Measurements from ENCODE around the gene TPRG1.

Gene TPRG1

GRCh38 chr3:189361103-189361835 is 189.5 kb downstream of the TPRG1 start:
- Mint-ChIP-seq H3K27ac (peak overlapping the region; percentile 8), H3K4me3 (no peak overlapping the region), H3K27me3 (ENCODE audit: low read depth) (no peaks in the 10 kb centered on the region), H3K9me3 (peaks cover 4% of the 10 kb centered on the region), H3K36me3 (ENCODE audit: low read depth) (peaks cover 21% of the 10 kb centered on the region), H3K4me1 (ENCODE audit: low read depth) (peaks cover 20% of the 10 kb centered on the region)
- DNase-seq (ENCODE audit: low spot score): no peak

- Mint-ChIP-seq H3K27me3 (ENCODE audit: low read depth) (no peaks in the 10 kb centered on the region), H3K4me3 (no peak overlapping the region), H3K4me1 (ENCODE audit: low read depth) (peaks cover 27% of the 10 kb centered on the region), H3K9me3 (peaks cover 4% of the 10 kb centered on the region), H3K27ac (no peak overlapping the region), H3K36me3 (ENCODE audit: low read depth) (peaks cover 25% of the 10 kb centered on the region)
- no peak for DNase-seq (ENCODE audit: low spot score)
Measured at GRCh38 chr3:189363590-189364255, 192.0 kb downstream of the TPRG1 start.

- H3K9me3 Mint-ChIP-seq: peaks cover 18% of the 10 kb centered on the region
- no peak overlapping the region for H3K27ac Mint-ChIP-seq
- peaks cover 34% of the 10 kb centered on the region for H3K36me3 Mint-ChIP-seq (ENCODE audit: low read depth)
- no peak for DNase-seq (ENCODE audit: low spot score)
- H3K4me3 Mint-ChIP-seq: no peak overlapping the region
- H3K27me3 Mint-ChIP-seq (ENCODE audit: low read depth): no peaks in the 10 kb centered on the region
- peaks cover 44% of the 10 kb centered on the region for H3K4me1 Mint-ChIP-seq (ENCODE audit: low read depth)
Measured at GRCh38 chr3:189365609-189366564, 194.1 kb downstream of the TPRG1 start.

GRCh38 chr3:189368384-189368783 is 196.6 kb downstream of the TPRG1 start:
- Mint-ChIP-seq H3K36me3 (ENCODE audit: low read depth) (peaks cover 21% of the 10 kb centered on the region), H3K27ac (no peak overlapping the region), H3K9me3 (peaks cover 14% of the 10 kb centered on the region), H3K27me3 (ENCODE audit: low read depth) (no peaks in the 10 kb centered on the region), H3K4me3 (no peak overlapping the region), H3K4me1 (ENCODE audit: low read depth) (peaks cover 45% of the 10 kb centered on the region)
- no peak for DNase-seq (ENCODE audit: low spot score)

- H3K27me3 Mint-ChIP-seq (ENCODE audit: low read depth): no peaks in the 10 kb centered on the region
- peaks cover 45% of the 10 kb centered on the region for H3K4me1 Mint-ChIP-seq (ENCODE audit: low read depth)
- H3K27ac Mint-ChIP-seq: no peak overlapping the region
- peaks cover 14% of the 10 kb centered on the region for H3K9me3 Mint-ChIP-seq
- H3K36me3 Mint-ChIP-seq (ENCODE audit: low read depth): peaks cover 26% of the 10 kb centered on the region
- DNase-seq (ENCODE audit: low spot score): no peak
- no peak overlapping the region for H3K4me3 Mint-ChIP-seq
Measured at GRCh38 chr3:189369636-189370035, 197.9 kb downstream of the TPRG1 start.

GRCh38 chr3:189372243-189372642 is 200.5 kb downstream of the TPRG1 start:
- H3K4me1 Mint-ChIP-seq (ENCODE audit: low read depth): peaks cover 40% of the 10 kb centered on the region
- peaks cover 35% of the 10 kb centered on the region for H3K9me3 Mint-ChIP-seq
- H3K27ac Mint-ChIP-seq: peak overlapping the region; percentile 73
- peaks cover 32% of the 10 kb centered on the region for H3K36me3 Mint-ChIP-seq (ENCODE audit: low read depth)
- H3K27me3 Mint-ChIP-seq (ENCODE audit: low read depth): no peaks in the 10 kb centered on the region
- no peak for DNase-seq (ENCODE audit: low spot score)
- H3K4me3 Mint-ChIP-seq: no peak overlapping the region

Data from T-helper 2 cell treated with Interferon-gamma antibody and Interleukin-4, amounts not matched to agents 5 μg/mL and 100 μg/mL, for 36 hours (primary cell).